Thyroid gland (tissue), 4 donors: ENCODE measurements around the gene WDR87. TPM values are rescaled to one million over a fixed set of nuclear protein-coding genes. Genes with fewer than 3 reads are reported as not detected.

ENCODE experiments used
- DNase-seq, 2 donors: peaks; one replicate each; pipeline ENCODE4 v3.0.0-alpha.2; 2019
- H3K27ac ChIP-seq, 3 donors: fragments of 200-600 bp; sonication (generic); 1 replicate in 2 of 3; 2 replicates in 1 of 3; pipeline ENCODE4 v1.5.1; 2016 to 2019; ENCODE audit warnings: mild to moderate bottlenecking in 1 of 3, moderate library complexity in 1 of 3
- H3K27me3 ChIP-seq: fragments of 200-600 bp; sonication (generic); one replicate; pipeline ENCODE4 v1.5.1; 2019
- H3K36me3 ChIP-seq, 2 donors: fragments of 200-600 bp; sonication (generic); one replicate each; pipeline ENCODE4 v1.5.1; 2016 to 2019
- H3K4me1 ChIP-seq, 2 donors: fragments of 200-600 bp; sonication (generic); one replicate each; pipeline ENCODE4 v1.5.1; 2017 to 2019
- H3K4me3 ChIP-seq, 3 donors: fragments of 200-600 bp; sonication (generic); replicated peaks in 1 of 3; 1 replicate in 2 of 3; 2 replicates in 1 of 3; pipeline ENCODE4 v1.5.1; 2016; ENCODE audit warnings: mild to moderate bottlenecking in 1 of 3
- H3K9me3 ChIP-seq: fragments of 200-600 bp; sonication (generic); one replicate; pipeline ENCODE4 v1.5.1; 2017
- POLR2A ChIP-seq, 2 donors: fragments of 450-650 bp; IDR thresholded peaks; one replicate each; pipeline ENCODE4 v1.6.1; 2017; ENCODE audit warnings: antibody characterized with exemption in 2 of 2, mild to moderate bottlenecking in 2 of 2, moderate library complexity in 1 of 2
- WGBS, 2 donors: methylation state at CpG; one replicate each; pipeline ENCODE4 v1.1.5; 2017; 5-methylcytosine and 5-hydroxymethylcytosine counted together
- intact Hi-C: fragments of 100-400 bp; cut with DNase I; formaldehyde crosslinking; loops from one replicate; pipeline ENCODE4 v1.15.1; 2023
- total RNA-seq, 4 donors: library from RNA; depleted of rRNA; stranded (reverse); fragments of >200 nt; gene quantifications; one replicate each; pipeline ENCODE4 v1.2.3, GENCODE V29; 2016
- TF ChIP-seq, protein P1 (sequence below), 6 experiments: fragments of 200-600 bp in 3 of 6; fragments of 450-650 bp in 3 of 6; sonication (generic) in 3 of 6; IDR thresholded peaks; one replicate each; pipeline ENCODE4 v1.5.1; 2016 to 2019; ENCODE audit warnings: antibody characterized with exemption in 6 of 6, mild to moderate bottlenecking in 2 of 6, inconsistent platforms in 1 of 6, moderate library complexity in 1 of 6

WDR87 gene
- total RNA-seq = under 1 TPM in 1 of 4 donors, not detected in 3; under 0.01 TPM

DNA sequence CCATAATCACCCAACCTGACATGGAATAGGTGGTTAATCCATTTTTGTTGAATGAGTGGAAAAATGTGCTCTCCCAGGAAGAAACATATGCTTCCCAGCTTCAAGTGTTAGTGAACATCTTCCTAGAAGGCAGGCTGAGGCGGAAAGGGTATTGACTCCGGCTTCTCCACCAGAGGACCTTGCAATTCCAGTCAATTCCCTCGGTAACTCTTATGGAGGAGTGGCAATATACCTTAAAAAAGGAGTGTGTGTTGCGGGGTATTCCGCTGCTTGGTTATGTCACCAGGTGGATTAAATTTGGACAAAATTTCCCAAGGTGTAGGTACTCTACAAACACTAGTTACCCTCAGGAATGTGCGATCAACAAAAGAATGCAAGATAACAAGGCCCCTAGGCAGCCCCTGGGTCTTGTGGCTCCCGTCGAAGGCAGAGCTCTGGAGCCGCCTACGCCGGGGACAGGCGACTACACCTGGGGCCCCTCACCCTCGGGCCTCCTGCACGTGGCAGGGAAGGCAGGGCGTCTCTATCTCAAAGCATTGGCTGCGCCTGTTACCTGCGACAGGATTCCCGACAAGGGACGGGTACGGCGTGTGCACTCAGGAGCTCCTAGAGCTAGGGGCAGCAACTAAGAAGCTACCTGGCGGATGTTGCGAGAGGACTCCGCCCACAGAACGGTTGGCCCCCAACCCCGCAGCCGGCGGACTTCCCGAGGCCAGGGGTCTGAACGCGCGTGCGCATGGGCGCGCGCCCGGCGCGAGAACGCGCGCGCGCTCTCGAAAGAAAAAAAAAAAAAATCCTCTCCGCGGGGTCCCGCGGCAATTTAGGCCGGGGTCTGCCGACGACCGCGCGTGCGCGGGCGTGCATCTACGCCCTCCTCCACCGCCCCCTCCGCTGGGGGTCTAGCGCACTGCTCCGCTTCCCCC lies at the start of gene WDR87:
TSS of gene WDR87 (minus strand) at position 649 of the 923 bp plus-strand sequence. CDS start 8,355 bp downstream, outside the sequence.
- Histone ChIP-seq H3K27me3 (no peaks in the 10 kb centered on the region), H3K4me1 (peaks cover 22 to 23% of the 10 kb centered on the region in 2 donors), H3K9me3 (no peaks in the 10 kb centered on the region), H3K4me3 (peak within 1 kb of the TSS; percentile 70 to 87 (median 72)), H3K36me3 (no peaks in the 10 kb centered on the region), H3K27ac (peak within 1 kb of the TSS; percentile 29 to 80 (median 77))
- TF ChIP-seq, protein P1, sequence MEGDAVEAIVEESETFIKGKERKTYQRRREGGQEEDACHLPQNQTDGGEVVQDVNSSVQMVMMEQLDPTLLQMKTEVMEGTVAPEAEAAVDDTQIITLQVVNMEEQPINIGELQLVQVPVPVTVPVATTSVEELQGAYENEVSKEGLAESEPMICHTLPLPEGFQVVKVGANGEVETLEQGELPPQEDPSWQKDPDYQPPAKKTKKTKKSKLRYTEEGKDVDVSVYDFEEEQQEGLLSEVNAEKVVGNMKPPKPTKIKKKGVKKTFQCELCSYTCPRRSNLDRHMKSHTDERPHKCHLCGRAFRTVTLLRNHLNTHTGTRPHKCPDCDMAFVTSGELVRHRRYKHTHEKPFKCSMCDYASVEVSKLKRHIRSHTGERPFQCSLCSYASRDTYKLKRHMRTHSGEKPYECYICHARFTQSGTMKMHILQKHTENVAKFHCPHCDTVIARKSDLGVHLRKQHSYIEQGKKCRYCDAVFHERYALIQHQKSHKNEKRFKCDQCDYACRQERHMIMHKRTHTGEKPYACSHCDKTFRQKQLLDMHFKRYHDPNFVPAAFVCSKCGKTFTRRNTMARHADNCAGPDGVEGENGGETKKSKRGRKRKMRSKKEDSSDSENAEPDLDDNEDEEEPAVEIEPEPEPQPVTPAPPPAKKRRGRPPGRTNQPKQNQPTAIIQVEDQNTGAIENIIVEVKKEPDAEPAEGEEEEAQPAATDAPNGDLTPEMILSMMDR (IDR thresholded peaks at IDR 0.05) = peak in 2 of 6 experiments; percentile 3 to 12
- no peak for TF ChIP-seq POLR2A (IDR thresholded peaks at IDR 0.05)
- WGBS, 2 donors = 8 to 36% methylated on average over 13 to 59 of the region's 63 CpGs
- intact Hi-C loops = no loop called here
- DNase-seq = peak; percentile 61 to 66

DNA sequence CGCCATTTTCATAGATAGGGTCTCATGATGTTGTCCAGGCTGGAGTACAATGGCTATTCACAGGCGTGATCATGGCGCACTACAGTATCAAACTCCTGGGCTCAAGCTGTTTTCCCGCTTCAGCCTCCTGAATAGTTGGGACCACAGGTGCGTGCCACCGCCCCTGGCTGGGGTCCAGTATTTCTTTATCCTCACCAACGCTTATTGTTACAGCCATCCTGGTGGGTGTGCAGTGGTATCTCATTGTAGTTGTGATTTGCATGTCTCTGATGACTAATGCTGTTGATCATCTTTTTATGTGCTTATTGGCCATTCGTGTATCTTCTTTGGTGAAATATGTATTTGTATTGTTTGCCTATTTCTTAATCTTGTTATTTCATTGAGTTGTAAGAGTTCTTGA lies 49.6 kb upstream of the WDR87 start:
- Histone ChIP-seq H3K4me3 (no peak overlapping the region), H3K9me3 (no peaks in the 10 kb centered on the region), H3K27ac (no peak overlapping the region), H3K36me3 (no peaks in the 10 kb centered on the region), H3K27me3 (no peaks in the 10 kb centered on the region), H3K4me1 (peaks cover 20 to 30% of the 10 kb centered on the region in 2 donors)
- DNase-seq = no peak
- intact Hi-C loops = no loop called here
- no peak for TF ChIP-seq POLR2A (IDR thresholded peaks at IDR 0.05)
- TF ChIP-seq, protein P1 (IDR thresholded peaks at IDR 0.05) = no peak
- WGBS, 2 donors = 82 to 85% methylated on average over 8 of the region's 8 CpGs

DNA sequence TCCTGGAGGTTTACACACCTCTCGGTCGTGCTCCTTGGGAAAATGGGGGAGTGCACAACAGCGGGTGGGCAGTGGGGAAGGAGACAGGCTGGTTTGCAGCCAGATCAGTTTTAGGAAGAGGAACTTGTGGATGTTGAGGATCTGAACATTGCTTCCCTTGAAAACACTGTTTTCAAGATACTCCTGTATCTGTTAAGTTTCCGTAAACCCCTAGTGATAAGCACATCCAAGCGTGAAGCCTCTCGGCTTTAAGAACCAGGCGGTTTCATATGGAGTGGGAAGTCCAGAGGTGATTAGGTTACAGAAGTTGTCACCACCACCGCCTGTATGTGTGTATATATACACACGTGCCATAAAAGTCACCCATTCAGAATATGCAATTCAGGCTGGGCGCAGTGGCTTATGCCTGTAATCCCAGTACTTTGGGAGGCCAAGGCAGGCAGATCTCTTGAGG lies 48.1 kb upstream of the WDR87 start:
- 70 to 78% methylated on average over 10 of the region's 10 CpGs for WGBS, 2 donors
- intact Hi-C loops = no loop called here

DNA sequence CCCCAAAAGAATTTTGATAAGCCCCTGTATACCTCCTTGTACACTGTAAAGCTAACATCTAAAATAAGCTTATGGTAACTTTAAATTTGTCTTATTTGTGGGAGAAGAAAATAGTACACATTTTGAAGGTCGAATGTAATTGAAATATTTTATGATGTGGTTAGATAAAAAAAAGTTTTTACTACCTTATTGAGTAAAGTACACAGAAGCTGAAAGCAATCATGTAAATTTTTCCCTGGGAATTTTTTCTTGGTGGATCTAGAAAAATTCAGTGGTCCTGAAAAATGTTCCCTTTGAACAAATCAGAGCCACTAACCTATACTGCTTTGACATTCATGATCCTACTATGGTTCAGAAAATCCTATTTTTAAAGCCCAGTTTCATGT lies 47.5 kb upstream of the WDR87 start:
- no peak for TF ChIP-seq POLR2A (IDR thresholded peaks at IDR 0.05)
- TF ChIP-seq, protein P1 (IDR thresholded peaks at IDR 0.05) = no peak
- intact Hi-C loops = no loop called here
- WGBS, 2 donors = 69% methylated on average over 1 of the region's 1 CpG
- Histone ChIP-seq H3K9me3 (no peaks in the 10 kb centered on the region), H3K4me3 (no peak overlapping the region), H3K27me3 (no peaks in the 10 kb centered on the region), H3K27ac (peak overlapping the region in 2 of 3 donors; percentile 38 to 65), H3K36me3 (no peaks in the 10 kb centered on the region), H3K4me1 (peaks cover 20 to 27% of the 10 kb centered on the region in 2 donors)
- no peak for DNase-seq

More for the DNA sequence above, 48.1 kb upstream of the WDR87 start:
- Histone ChIP-seq H3K9me3 (no peaks in the 10 kb centered on the region), H3K27me3 (no peaks in the 10 kb centered on the region), H3K4me1 (peaks cover 20 to 30% of the 10 kb centered on the region in 2 donors), H3K36me3 (no peaks in the 10 kb centered on the region), H3K4me3 (no peak overlapping the region), H3K27ac (peak overlapping the region in 2 of 3 donors; percentile 38 to 65)
- DNase-seq = no peak
- TF ChIP-seq POLR2A (IDR thresholded peaks at IDR 0.05) = no peak
- TF ChIP-seq, protein P1 (IDR thresholded peaks at IDR 0.05) = no peak
